ENCODE results near the gene PAX7.
"Not testable (repeated sequence)": the region's sequence is repeated elsewhere in the genome, so short reads cannot be mapped to it uniquely, and the experiment has no call there.

Gene PAX7

GRCh38 chr1:18667333-18667732 lies 36.7 kb downstream of the PAX7 start:
- DNase-seq = no peak

- DNase-seq = no peak
Measured at GRCh38 chr1:18668046-18668445, 37.4 kb downstream of the PAX7 start.

- no peak for DNase-seq
Measured at GRCh38 chr1:18668750-18669404, 38.2 kb downstream of the PAX7 start.

- DNase-seq = no peak
Measured at GRCh38 chr1:18670121-18670867, 39.6 kb downstream of the PAX7 start.

GRCh38 chr1:18670868-18671225 lies 40.2 kb downstream of the PAX7 start:
- DNase-seq = no peak

- DNase-seq = no peak
Measured at GRCh38 chr1:18673976-18674375, 43.3 kb downstream of the PAX7 start.

- no peak for DNase-seq
Measured at GRCh38 chr1:18676332-18676781, 45.7 kb downstream of the PAX7 start.

- no peak for DNase-seq
Measured at GRCh38 chr1:18681423-18681835, 50.8 kb downstream of the PAX7 start.

- DNase-seq = no peak
Measured at GRCh38 chr1:18682375-18682774, 51.7 kb downstream of the PAX7 start.

GRCh38 chr1:18684303-18684702 lies 53.7 kb downstream of the PAX7 start:
- DNase-seq = no peak

GRCh38 chr1:18686540-18686939 lies 55.9 kb downstream of the PAX7 start:
- DNase-seq = no peak

- no peak for DNase-seq
Measured at GRCh38 chr1:18687273-18687672, 56.6 kb downstream of the PAX7 start.

GRCh38 chr1:18691648-18692047 lies 61.0 kb downstream of the PAX7 start:
- DNase-seq = no peak

- DNase-seq = no peak
Measured at GRCh38 chr1:18693256-18694098, 62.8 kb downstream of the PAX7 start.

- DNase-seq = not testable (repeated sequence)
Measured at GRCh38 chr1:18694289-18694688, 63.6 kb downstream of the PAX7 start.

- DNase-seq = no peak
Measured at GRCh38 chr1:18697541-18697940, 66.9 kb downstream of the PAX7 start.

- DNase-seq = no peak
Measured at GRCh38 chr1:18700530-18700929, 69.9 kb downstream of the PAX7 start.

GRCh38 chr1:18701183-18701582 lies 70.5 kb downstream of the PAX7 start:
- no peak for DNase-seq

- no peak for DNase-seq
Measured at GRCh38 chr1:18703041-18703621, 72.5 kb downstream of the PAX7 start.

- no peak for DNase-seq
Measured at GRCh38 chr1:18705811-18706210, 75.2 kb downstream of the PAX7 start.

- DNase-seq = no peak
Measured at GRCh38 chr1:18707696-18708257, 77.1 kb downstream of the PAX7 start.

- no peak for DNase-seq
Measured at GRCh38 chr1:18710002-18710401, 79.4 kb downstream of the PAX7 start.

GRCh38 chr1:18711003-18711402 lies 80.4 kb downstream of the PAX7 start:
- no peak for DNase-seq

Measured in activated T-cell treated with anti-CD3 and anti-CD28 coated beads, Interleukin-2, amount 50 U/mL, for 1 hour (primary cell).